ENCODE data around the gene RPN2. TPM values are rescaled to one million over a fixed set of nuclear protein-coding genes. Genes with fewer than 3 reads are reported as not detected.
A peak's percentile ranks its signal among the peaks of the same experiment; 100 is the strongest.

Gene RPN2
- total RNA-seq (2014; rRNA removed; shearing (Covaris generic)) (89.5 and 110 TPM in 2 replicates), total RNA-seq (2022) (130 and 138 TPM in 2 replicates), Bru-seq, nascent RNA (percentile 89 among the genes with signal in this experiment), BruChase-seq, experiment 1, labeled RNA remaining after a 6-hour chase (percentile 92 among the genes with signal in this experiment), BruChase-seq, experiment 2, labeled RNA remaining after a 2-hour chase (percentile 82 among the genes with signal in this experiment)
- long read RNA-seq, transcript RPN2-201 (17 exons, 2,515 nt), result major isoform, 363 of 485 reads
- long read RNA-seq, partial matches to known transcripts, result 22 of 485 reads
- long read RNA-seq, other reads (novel, unspliced or antisense), result 100 of 485 reads

DNA sequence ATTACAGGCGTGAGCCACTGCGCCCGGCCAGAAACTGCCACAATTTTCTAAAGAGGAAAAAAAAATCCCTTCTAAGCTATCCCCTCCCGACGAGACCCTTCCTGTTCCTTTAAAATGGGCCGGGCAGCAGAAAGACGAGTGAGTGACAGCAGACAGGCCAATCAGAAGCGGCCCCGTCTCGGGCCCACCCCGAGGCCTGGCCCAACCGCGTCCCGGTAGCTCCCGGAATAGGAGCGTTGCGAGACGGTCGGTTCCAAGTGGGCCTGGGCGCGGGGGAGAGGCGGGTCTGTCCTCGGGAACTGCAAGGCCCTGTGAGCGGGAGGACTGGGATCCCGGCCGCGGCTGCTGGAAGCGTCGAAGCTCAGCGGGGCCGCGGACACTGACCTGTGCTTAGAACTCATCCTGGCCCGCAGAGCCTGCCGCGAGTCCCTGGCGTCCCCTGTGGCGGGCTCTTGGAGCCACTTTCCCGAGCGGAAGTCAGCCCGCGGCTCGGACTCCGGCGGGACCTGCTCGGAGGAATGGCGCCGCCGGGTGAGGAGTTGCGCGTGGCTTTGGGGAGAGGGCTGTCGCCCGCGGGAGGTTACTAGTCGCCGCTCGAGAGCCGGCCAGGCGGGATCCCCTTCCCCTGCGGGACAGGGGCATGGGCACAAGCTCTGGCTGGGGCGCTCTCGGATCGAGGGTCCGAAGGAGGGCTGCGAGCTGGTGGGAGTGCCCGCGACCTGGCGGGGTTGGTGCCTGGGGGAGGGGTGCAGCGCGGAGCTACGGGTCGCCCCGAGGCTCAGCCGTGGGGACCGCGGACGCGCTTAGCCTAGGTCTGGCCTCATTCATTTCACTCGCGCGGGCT lies at the start of gene RPN2, which contains the start of gene MROH8:
TSS of gene RPN2 (plus strand) at position 492 of the 844 bp plus-strand sequence. CDS start at position 519, 27 bp downstream.
TSS of gene MROH8 (minus strand) at position 710 of the 844 bp plus-strand sequence.
- H4K20me1 ChIP-seq (ENCODE audit: insufficient read depth, low read length), result peaks cover 10% of the 10 kb centered on the region; the same call in 1 of the 2 replicates
- DNase-seq (ENCODE audit: low spot score), result peak; percentile 97
- peaks cover 53% of the 10 kb centered on the region for H3K79me2 ChIP-seq (ENCODE audit: insufficient read depth, low read depth, low read length)
- H3K36me3 ChIP-seq (ENCODE audit: insufficient read depth, low read length), result peaks cover 27% of the 10 kb centered on the region
- TF ChIP-seq, protein P1, sequence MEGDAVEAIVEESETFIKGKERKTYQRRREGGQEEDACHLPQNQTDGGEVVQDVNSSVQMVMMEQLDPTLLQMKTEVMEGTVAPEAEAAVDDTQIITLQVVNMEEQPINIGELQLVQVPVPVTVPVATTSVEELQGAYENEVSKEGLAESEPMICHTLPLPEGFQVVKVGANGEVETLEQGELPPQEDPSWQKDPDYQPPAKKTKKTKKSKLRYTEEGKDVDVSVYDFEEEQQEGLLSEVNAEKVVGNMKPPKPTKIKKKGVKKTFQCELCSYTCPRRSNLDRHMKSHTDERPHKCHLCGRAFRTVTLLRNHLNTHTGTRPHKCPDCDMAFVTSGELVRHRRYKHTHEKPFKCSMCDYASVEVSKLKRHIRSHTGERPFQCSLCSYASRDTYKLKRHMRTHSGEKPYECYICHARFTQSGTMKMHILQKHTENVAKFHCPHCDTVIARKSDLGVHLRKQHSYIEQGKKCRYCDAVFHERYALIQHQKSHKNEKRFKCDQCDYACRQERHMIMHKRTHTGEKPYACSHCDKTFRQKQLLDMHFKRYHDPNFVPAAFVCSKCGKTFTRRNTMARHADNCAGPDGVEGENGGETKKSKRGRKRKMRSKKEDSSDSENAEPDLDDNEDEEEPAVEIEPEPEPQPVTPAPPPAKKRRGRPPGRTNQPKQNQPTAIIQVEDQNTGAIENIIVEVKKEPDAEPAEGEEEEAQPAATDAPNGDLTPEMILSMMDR (conservative IDR thresholded peaks at IDR 0.05; ENCODE audit: low read length), result no peak
- TF ChIP-seq EZH2phosphoT487 (IDR thresholded peaks at IDR 0.05; ENCODE audit: borderline replicate concordance, low read depth, low read length), result no peak
- H2AFZ ChIP-seq (ENCODE audit: low read length), result peak within 1 kb of the TSS; percentile 87
- intact Hi-C loops (cut with micrococcal nuclease; ENCODE audit: unreplicated experiment), result loop anchor here (2.0 kb wide), 1 partner anchor 84 kb away; the partner anchor contains the start of gene RBL1
- no peaks in the 10 kb centered on the region for H3K9me2 ChIP-seq (ENCODE audit: insufficient read depth, low read length)
- ChIA-PET CTCF (ENCODE audit: unreplicated experiment) (no interaction called here), POLR2A (interaction anchor here (0.6 to 3.5 kb wide), 6 partner anchors 10 to 120 kb away, joined by 3 to 11 read pairs (median 5); no protein-coding TSS in a partner anchor)
- H3K27ac ChIP-seq (ENCODE audit: low read depth, low read length, poor library complexity, severe bottlenecking), result peak within 1 kb of the TSS; percentile 80
- peak within 1 kb of the TSS; percentile 88 for H3K4me3 ChIP-seq (ENCODE audit: low read depth, low read length, poor library complexity, severe bottlenecking)
- H3K4me1 ChIP-seq (ENCODE audit: insufficient read depth, low read length, poor library complexity, severe bottlenecking), result peaks cover 31% of the 10 kb centered on the region
- peak within 1 kb of the TSS; percentile 93 for H3K4me2 ChIP-seq (ENCODE audit: low read length)
- BruUV-seq (replicated peaks), result no TSS peak
- H3K9me3 ChIP-seq (ENCODE audit: low read length), result no peaks in the 10 kb centered on the region

DNA sequence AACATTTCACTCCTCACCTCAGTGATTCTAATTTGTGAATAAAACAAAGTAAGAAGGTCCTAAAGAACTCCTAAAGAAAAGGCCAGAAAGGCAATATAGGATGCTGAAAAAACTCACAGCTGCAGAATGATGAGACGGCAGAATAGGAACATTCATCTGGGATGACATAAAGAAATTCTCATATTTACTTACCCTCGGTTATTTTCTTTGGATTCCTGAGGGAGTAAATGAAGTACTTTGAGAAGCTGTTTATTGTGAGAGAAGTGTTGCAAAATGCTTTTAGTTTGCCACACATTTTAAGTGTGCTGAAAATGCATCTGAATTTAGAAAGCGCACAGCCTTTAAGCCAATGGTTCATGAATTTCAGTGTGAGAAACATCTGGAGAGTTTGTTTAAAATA lies 47.6 kb upstream of the RPN2 start:
- intact Hi-C loops (cut with micrococcal nuclease; ENCODE audit: unreplicated experiment), result no loop called here
- H3K9me2 ChIP-seq (ENCODE audit: insufficient read depth, low read length), result no peaks in the 10 kb centered on the region
- no peak overlapping the region for H2AFZ ChIP-seq (ENCODE audit: low read length)
- POLR2A ChIA-PET, result interaction anchor here (0.8 kb wide), 1 partner anchor 58 kb away, joined by 3 read pairs; no protein-coding TSS in a partner anchor
- no peak overlapping the region for H3K27ac ChIP-seq (ENCODE audit: low read depth, low read length, poor library complexity, severe bottlenecking)
- no peaks in the 10 kb centered on the region for H3K4me1 ChIP-seq (ENCODE audit: insufficient read depth, low read length, poor library complexity, severe bottlenecking)
- TF ChIP-seq, protein P1 (conservative IDR thresholded peaks at IDR 0.05; ENCODE audit: low read length), result no peak
- no peak for TF ChIP-seq EZH2phosphoT487 (IDR thresholded peaks at IDR 0.05; ENCODE audit: borderline replicate concordance, low read depth, low read length)
- CTCF ChIA-PET (ENCODE audit: unreplicated experiment), result no interaction called here
- no peak overlapping the region for H3K4me3 ChIP-seq (ENCODE audit: low read depth, low read length, poor library complexity, severe bottlenecking)
- no peak for DNase-seq (ENCODE audit: low spot score)
- no peaks in the 10 kb centered on the region for H3K9me3 ChIP-seq (ENCODE audit: low read length)
- no TSS peak for BruUV-seq (replicated peaks)
- H4K20me1 ChIP-seq (ENCODE audit: insufficient read depth, low read length), result no peaks in the 10 kb centered on the region
- H3K4me2 ChIP-seq (ENCODE audit: low read length), result no peak overlapping the region
- H3K36me3 ChIP-seq (ENCODE audit: insufficient read depth, low read length), result no peaks in the 10 kb centered on the region
- no peaks in the 10 kb centered on the region for H3K79me2 ChIP-seq (ENCODE audit: insufficient read depth, low read depth, low read length)
